Tibial artery (tissue), 4 donors: ENCODE data around the gene SRBD1.

ENCODE experiments used
- DNase-seq, 2 donors: peaks; one replicate each; pipeline ENCODE4 v3.0.0-alpha.2; 2019
- H3K27ac ChIP-seq, 2 donors: fragments of 200-600 bp; sonication (generic) in 1 of 2; 1 replicate in 1 of 2; 2 replicates in 1 of 2; pipeline ENCODE4 v1.5.1; 2018 to 2019; ENCODE audit warnings: mild to moderate bottlenecking in 1 of 2
- H3K27me3 ChIP-seq, 2 donors: fragments of 200-600 bp; sonication (generic) in 1 of 2; one replicate each; pipeline versions ENCODE4 v1.5.1 to v1.6.0; 2016 to 2019
- H3K36me3 ChIP-seq, 3 donors: fragments of 200-600 bp; sonication (generic) in 2 of 3; one replicate each; pipeline ENCODE4 v1.5.1; 2016 to 2019; ENCODE audit warnings: mild to moderate bottlenecking in 2 of 3
- H3K4me1 ChIP-seq, 4 donors: fragments of 200-600 bp; sonication (generic) in 2 of 4; 1 replicate in 3 of 4; 2 replicates in 1 of 4; pipeline ENCODE4 v1.5.1; 2016 to 2019
- H3K4me3 ChIP-seq, 2 donors: fragments of 200-600 bp; sonication (generic) in 1 of 2; 1 replicate in 1 of 2; 2 replicates in 1 of 2; pipeline ENCODE4 v1.5.1; 2018 to 2019; ENCODE audit warnings: mild to moderate bottlenecking in 2 of 2
- H3K9me3 ChIP-seq, 3 donors: fragments of 200-600 bp; sonication (generic) in 1 of 3; one replicate each; pipeline ENCODE4 v1.5.1; 2016 to 2019
- intact Hi-C: fragments of 100-400 bp; cut with DNase I; formaldehyde crosslinking; loops from one replicate; pipeline ENCODE4 v1.15.0; 2023; ENCODE audit warnings: low total_unique reads
- TF ChIP-seq, protein P1 (sequence below), 2 experiments: fragments of 200-600 bp in 1 of 2; fragments of 450-650 bp in 1 of 2; IDR thresholded peaks; one replicate each; pipeline ENCODE4 v1.5.1; 2017 to 2019; ENCODE audit warnings: antibody characterized with exemption in 2 of 2, mild to moderate bottlenecking in 1 of 2, moderate library complexity in 1 of 2

SRBD1 gene

DNA sequence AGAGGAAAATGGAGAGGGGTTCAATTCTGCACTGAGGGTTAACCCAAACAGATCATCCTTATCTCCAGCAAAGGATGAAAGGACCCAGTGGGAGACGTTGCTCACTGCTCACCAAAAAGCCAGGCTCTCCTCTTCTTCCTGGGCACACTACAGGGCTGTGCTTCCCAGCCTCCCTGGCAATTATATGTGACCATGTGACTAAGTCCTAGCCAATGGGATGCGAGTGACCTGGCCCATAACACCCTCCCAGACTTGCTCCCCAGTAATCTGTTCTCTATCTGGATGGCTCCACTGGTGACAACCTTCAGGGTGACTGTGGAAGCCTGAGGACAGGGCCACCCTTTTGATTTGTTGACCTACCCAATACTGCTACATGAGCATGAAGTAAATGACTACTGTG, 29.5 kb upstream of the SRBD1 start:
- Histone ChIP-seq H3K9me3 (no peaks in the 10 kb centered on the region), H3K4me1 (peaks cover 0 to 13% (median 9%) of the 10 kb centered on the region in 4 donors), H3K27me3 (peaks cover 0 to 17% of the 10 kb centered on the region in 2 donors), H3K4me3 (no peak overlapping the region), H3K27ac (no peak overlapping the region), H3K36me3 (no peaks in the 10 kb centered on the region)
- no peak for DNase-seq
- TF ChIP-seq, protein P1, sequence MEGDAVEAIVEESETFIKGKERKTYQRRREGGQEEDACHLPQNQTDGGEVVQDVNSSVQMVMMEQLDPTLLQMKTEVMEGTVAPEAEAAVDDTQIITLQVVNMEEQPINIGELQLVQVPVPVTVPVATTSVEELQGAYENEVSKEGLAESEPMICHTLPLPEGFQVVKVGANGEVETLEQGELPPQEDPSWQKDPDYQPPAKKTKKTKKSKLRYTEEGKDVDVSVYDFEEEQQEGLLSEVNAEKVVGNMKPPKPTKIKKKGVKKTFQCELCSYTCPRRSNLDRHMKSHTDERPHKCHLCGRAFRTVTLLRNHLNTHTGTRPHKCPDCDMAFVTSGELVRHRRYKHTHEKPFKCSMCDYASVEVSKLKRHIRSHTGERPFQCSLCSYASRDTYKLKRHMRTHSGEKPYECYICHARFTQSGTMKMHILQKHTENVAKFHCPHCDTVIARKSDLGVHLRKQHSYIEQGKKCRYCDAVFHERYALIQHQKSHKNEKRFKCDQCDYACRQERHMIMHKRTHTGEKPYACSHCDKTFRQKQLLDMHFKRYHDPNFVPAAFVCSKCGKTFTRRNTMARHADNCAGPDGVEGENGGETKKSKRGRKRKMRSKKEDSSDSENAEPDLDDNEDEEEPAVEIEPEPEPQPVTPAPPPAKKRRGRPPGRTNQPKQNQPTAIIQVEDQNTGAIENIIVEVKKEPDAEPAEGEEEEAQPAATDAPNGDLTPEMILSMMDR (IDR thresholded peaks at IDR 0.05), result no peak
- intact Hi-C loops, result no loop called here

DNA sequence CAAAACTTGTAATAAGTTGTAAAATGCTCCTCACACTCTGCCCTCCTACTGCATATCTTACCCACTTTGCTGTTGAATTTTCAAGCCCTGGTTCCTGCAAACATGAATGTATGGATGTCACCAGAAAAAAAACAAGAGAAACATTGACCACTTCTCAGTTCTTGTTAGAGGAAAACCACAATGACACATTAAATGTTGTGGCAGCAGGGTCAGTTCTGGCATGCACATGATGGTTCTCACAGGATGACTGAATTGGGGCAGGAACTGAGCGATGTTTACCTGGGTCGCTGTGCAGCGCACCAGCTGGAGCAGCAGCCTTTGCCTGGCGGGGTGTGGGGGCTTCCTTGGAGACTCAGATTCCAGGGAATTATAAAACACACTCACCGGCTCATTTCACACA, 26.4 kb upstream of the SRBD1 start:
- Histone ChIP-seq H3K27ac (no peak overlapping the region), H3K9me3 (no peaks in the 10 kb centered on the region), H3K4me3 (no peak overlapping the region), H3K4me1 (no peaks in the 10 kb centered on the region), H3K36me3 (no peaks in the 10 kb centered on the region), H3K27me3 (peaks cover 0 to 7% of the 10 kb centered on the region in 2 donors)
- intact Hi-C loops, result no loop called here
- TF ChIP-seq, protein P1 (IDR thresholded peaks at IDR 0.05), result no peak
- DNase-seq, result no peak

- intact Hi-C loops, result no loop called here
- DNase-seq, result no peak
- peaks cover 0 to 4% of the 10 kb centered on the region in 2 donors for H3K27me3 ChIP-seq
- H3K4me3 ChIP-seq, result no peak overlapping the region
- H3K9me3 ChIP-seq, result no peaks in the 10 kb centered on the region
- TF ChIP-seq, protein P1 (IDR thresholded peaks at IDR 0.05), result no peak
- no peak overlapping the region for H3K27ac ChIP-seq
- no peaks in the 10 kb centered on the region for H3K36me3 ChIP-seq
- H3K4me1 ChIP-seq, result no peaks in the 10 kb centered on the region
These were observed 24.9 kb upstream of the SRBD1 start for GRCh38 chr2:45636008-45636407.

- TF ChIP-seq, protein P1 (IDR thresholded peaks at IDR 0.05), result no peak
- Histone ChIP-seq H3K27me3 (peaks cover 0 to 4% of the 10 kb centered on the region in 2 donors), H3K27ac (no peak overlapping the region), H3K36me3 (no peaks in the 10 kb centered on the region), H3K4me1 (no peaks in the 10 kb centered on the region), H3K9me3 (no peaks in the 10 kb centered on the region), H3K4me3 (no peak overlapping the region)
- DNase-seq, result no peak
- intact Hi-C loops, result no loop called here
These were observed 23.2 kb upstream of the SRBD1 start for GRCh38 chr2:45634223-45634622.

DNA sequence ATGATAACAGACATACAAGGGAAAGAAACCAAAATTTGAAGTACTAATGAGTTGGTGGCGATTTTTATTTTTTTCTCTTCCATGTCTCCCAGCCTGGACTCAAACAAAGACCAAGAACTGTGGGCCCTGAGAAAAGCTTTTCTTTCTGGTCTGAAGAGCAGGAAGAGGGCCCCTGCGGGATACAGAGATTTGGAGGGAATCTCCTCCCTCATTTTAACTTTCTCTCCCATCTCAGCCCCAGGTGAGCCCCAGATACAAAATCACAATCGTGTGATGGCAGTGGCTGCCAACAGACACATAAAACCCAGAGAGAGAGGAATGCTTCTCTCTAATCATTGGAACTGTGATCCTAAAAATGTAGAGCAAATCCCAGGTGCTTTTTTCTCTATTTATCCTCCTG, 20.9 kb upstream of the SRBD1 start:
- intact Hi-C loops, result no loop called here
- DNase-seq, result no peak

More for the DNA sequence above, 20.9 kb upstream of the SRBD1 start:
- no peaks in the 10 kb centered on the region for H3K9me3 ChIP-seq
- TF ChIP-seq, protein P1 (IDR thresholded peaks at IDR 0.05), result no peak
- no peak overlapping the region for H3K27ac ChIP-seq
- H3K27me3 ChIP-seq, result peaks cover 0 to 4% of the 10 kb centered on the region in 2 donors
- no peaks in the 10 kb centered on the region for H3K36me3 ChIP-seq
- H3K4me3 ChIP-seq, result no peak overlapping the region
- H3K4me1 ChIP-seq, result no peaks in the 10 kb centered on the region
